Aorta (tissue), 5 donors: Measurements from ENCODE around the gene DHCR7. TPM values are rescaled to one million over a fixed set of nuclear protein-coding genes. Genes with fewer than 3 reads are reported as not detected.

Source experiments
- ATAC-seq: fragments of 200-7000 bp; cut with Tn5 transposase; one replicate; pipeline ENCODE4 v1.9.1; 2022; ENCODE audit warnings: moderate library complexity; ENCODE audit not compliant: low FRiP score
- DNase-seq, 2 donors: peaks; one replicate each; pipeline ENCODE4 v3.0.0-alpha.2; 2020
- H3K27ac ChIP-seq, 2 donors: one replicate each; pipeline ENCODE4 v1.5.1; 2013; ENCODE audit warnings: low read length in 2 of 2, mild to moderate bottlenecking in 2 of 2, moderate library complexity in 2 of 2, control low read depth in 1 of 2, inconsistent platforms in 1 of 2, low read depth in 1 of 2
- H3K27me3 ChIP-seq, 2 donors: one replicate each; pipeline ENCODE4 v1.6.1; 2013; ENCODE audit warnings: control low read depth in 1 of 2, low read length in 1 of 2, mild to moderate bottlenecking in 1 of 2, moderate library complexity in 1 of 2; ENCODE audit not compliant: insufficient read depth in 2 of 2, control insufficient read depth in 1 of 2
- H3K36me3 ChIP-seq, 2 donors: one replicate each; pipeline ENCODE4 v1.6.1; 2013; ENCODE audit warnings: control low read depth in 1 of 2, low read length in 1 of 2, mild to moderate bottlenecking in 1 of 2; ENCODE audit not compliant: insufficient read depth in 2 of 2, control insufficient read depth in 1 of 2
- H3K4me1 ChIP-seq, 2 donors: one replicate each; pipeline ENCODE4 v1.6.1; 2013; ENCODE audit warnings: low read length in 2 of 2, control low read depth in 1 of 2, mild to moderate bottlenecking in 1 of 2, moderate library complexity in 1 of 2; ENCODE audit not compliant: insufficient read depth in 2 of 2, control insufficient read depth in 1 of 2
- H3K4me3 ChIP-seq, 2 donors: one replicate each; pipeline ENCODE4 v1.5.1; 2013; ENCODE audit warnings: low read length in 2 of 2, control low read depth in 1 of 2, mild to moderate bottlenecking in 1 of 2
- H3K9me3 ChIP-seq: one replicate; pipeline ENCODE4 v1.6.1; 2013; ENCODE audit warnings: mild to moderate bottlenecking, low read length; ENCODE audit not compliant: control insufficient read depth
- WGBS, 2 donors: extraction: QIAGEN DNeasy Blood & Tissue Kit; methylation state at CpG; one replicate each; pipeline ENCODE4 v1.1.7; 2013; 5-methylcytosine and 5-hydroxymethylcytosine counted together
- intact Hi-C, 2 donors: fragments of 100-400 bp; cut with DNase I; formaldehyde crosslinking; loops; one replicate each; pipeline versions ENCODE4 v1.14.2 to v1.15.0; 2022
- long read RNA-seq, 2 donors: library from polyadenylated mRNA; unstranded; transcript quantifications; one replicate each; pipeline ENCODE4 v2.0.0, GENCODE V29; 2020 to 2021
- polyA plus RNA-seq, 2 donors: library from polyadenylated mRNA; stranded (reverse); fragments of 200-250 nt; gene quantifications; one replicate each; pipeline ENCODE4 v1.2.3, GENCODE V29; 2013
- total RNA-seq, 2 donors: library from RNA; stranded (reverse); fragmentation: NEBNext Ultra II Directional; extraction: Animal tissue kit (Norgen Biotek cat#: 25700); gene quantifications; one replicate each; pipeline ENCODE4 v1.2.1, GENCODE V29; 2021
- donor health status: healthy with polysubstance abuse.
- donor health status: Bipolar disorder and iron deficiency.
- donor health status: DM: no; HTN: no; CAD: no.
- donor health status: DM: no; HTN: no; CAD: no.
- donor health status: DM: yes; HTN: yes; CAD: no.

DHCR7 gene
- total RNA-seq (10 to 100 TPM; 22.0 to 27.8 TPM), polyA plus RNA-seq (1 to 10 TPM; 4.2 to 4.3 TPM)
- long read RNA-seq, donor 1, transcript DHCR7-201 (9 exons, 2,666 nt): major isoform, 74 of 107 reads
- long read RNA-seq, donor 1, partial matches to known transcripts: 25 of 107 reads
- long read RNA-seq, donor 1, other reads (novel, unspliced or antisense): 6 of 107 reads
- long read RNA-seq, donor 2, transcript DHCR7-201 (9 exons, 2,666 nt): major isoform, 7 of 13 reads
- long read RNA-seq, donor 2, partial matches to known transcripts: 2 of 13 reads
- long read RNA-seq, donor 2, other reads (novel, unspliced or antisense): 4 of 13 reads

GRCh38 chr11:71448257-71449171 is at the start of gene DHCR7:
DHCR7 (minus strand) TSS chr11:71448393; CDS start chr11:71444952, 3,441 bp downstream.
- no peaks in the 10 kb centered on the region for H3K9me3 ChIP-seq
- ATAC-seq: peak; percentile 93
- H3K36me3 ChIP-seq: peaks cover 0 to 1% of the 10 kb centered on the region in 2 donors
- WGBS, 2 donors: 0% methylated on average over 75 to 78 of the region's 78 CpGs
- H3K27me3 ChIP-seq: no peaks in the 10 kb centered on the region
- peak within 1 kb of the TSS; percentile 51 to 77 for H3K4me3 ChIP-seq
- peak; percentile 97 to 99 for DNase-seq
- intact Hi-C loops: no loop called here
- no peaks in the 10 kb centered on the region for H3K4me1 ChIP-seq
- peak within 1 kb of the TSS in 1 of 2 donors; percentile 44 for H3K27ac ChIP-seq

DNA sequence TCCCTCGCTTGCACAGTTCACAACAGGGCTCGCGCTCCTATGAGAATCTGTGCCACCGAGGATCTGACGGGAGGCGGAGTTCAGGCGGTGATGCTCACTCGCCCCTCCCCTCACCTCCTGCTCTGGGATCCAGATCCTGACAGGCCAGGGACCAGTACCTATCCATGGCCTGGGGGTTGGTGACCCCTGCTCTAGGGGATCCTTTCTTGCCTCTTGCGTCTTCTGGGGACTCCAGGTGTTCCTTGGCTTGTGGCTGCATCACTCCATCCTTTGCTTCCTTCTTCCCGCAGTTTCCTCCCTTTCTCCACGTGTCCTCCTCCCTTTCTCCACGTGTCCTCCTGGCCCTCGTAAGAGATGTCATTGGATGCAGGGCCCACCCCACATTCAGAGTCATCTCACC is 48.2 kb upstream of the DHCR7 start:
- no peak for ATAC-seq
- DNase-seq: peak in 1 of 2 donors; percentile 34

DNA sequence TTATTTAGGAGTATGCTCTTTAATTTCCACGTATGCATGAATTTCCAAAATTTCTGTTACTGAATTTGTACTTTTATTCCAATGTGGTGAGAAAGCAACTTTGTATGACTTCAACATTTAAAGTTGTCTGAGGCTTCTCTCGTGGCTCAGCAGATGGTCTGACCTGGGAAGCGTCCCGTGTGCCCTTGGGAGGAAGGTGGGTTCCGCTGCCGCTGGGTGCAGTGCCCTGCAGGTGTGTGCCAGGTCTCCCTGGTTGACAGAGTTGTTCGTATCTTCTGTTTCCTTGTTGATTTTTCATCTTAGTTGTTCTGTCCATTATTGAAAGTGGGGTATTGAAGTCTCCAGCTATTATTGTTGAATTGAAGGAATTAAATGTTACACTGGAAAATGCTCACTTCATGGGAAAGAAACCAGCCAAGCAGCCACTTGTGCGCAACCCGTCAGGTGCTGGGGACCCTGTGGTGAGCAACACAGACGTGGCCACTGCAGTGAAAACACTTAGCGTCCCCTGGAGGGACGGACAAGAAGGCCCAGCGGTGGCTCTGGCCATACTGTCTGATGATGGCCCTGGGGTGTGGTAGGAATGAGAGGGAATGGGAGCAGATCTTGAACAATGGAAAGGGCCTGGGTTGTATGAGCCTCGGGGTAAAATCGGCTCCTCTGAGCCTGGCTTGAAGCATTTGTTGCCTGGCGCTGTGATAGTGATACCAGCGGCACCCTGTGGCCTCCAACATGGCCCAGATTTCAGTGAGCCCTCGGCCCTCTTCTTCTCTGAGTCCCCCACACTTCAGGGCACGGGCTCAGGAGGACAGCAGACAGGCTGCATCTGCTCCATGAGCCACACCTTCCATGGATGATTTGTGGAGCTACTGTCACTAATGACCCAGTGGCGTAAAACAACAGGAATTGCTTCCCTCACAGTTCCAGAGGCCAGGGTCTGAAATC is 47.4 kb upstream of the DHCR7 start:
- DNase-seq (peak in 1 of 2 donors; percentile 61), ATAC-seq (no peak)
- Histone ChIP-seq H3K27me3 (no peaks in the 10 kb centered on the region), H3K27ac (no peak overlapping the region), H3K36me3 (peaks cover 2 to 17% of the 10 kb centered on the region in 2 donors), H3K4me3 (no peak overlapping the region), H3K9me3 (no peaks in the 10 kb centered on the region), H3K4me1 (no peaks in the 10 kb centered on the region)
- 93 to 95% methylated on average over 20 of the region's 20 CpGs for WGBS, 2 donors
- intact Hi-C loops: no loop called here

More for the DNA sequence above, 48.2 kb upstream of the DHCR7 start:
- H3K4me1 ChIP-seq: no peaks in the 10 kb centered on the region
- H3K27ac ChIP-seq: no peak overlapping the region
- WGBS, 2 donors: 98% methylated on average over 13 of the region's 13 CpGs
- peaks cover 2 to 15% of the 10 kb centered on the region in 2 donors for H3K36me3 ChIP-seq
- intact Hi-C loops: no loop called here
- H3K9me3 ChIP-seq: no peaks in the 10 kb centered on the region
- H3K27me3 ChIP-seq: no peaks in the 10 kb centered on the region
- no peak overlapping the region for H3K4me3 ChIP-seq

GRCh38 chr11:71491940-71492339 is 43.7 kb upstream of the DHCR7 start:
- Histone ChIP-seq H3K27me3 (no peaks in the 10 kb centered on the region), H3K4me3 (no peak overlapping the region), H3K36me3 (peaks cover 0 to 11% of the 10 kb centered on the region in 2 donors), H3K27ac (no peak overlapping the region), H3K9me3 (no peaks in the 10 kb centered on the region), H3K4me1 (no peaks in the 10 kb centered on the region)
- 88 to 91% methylated on average over 9 of the region's 9 CpGs for WGBS, 2 donors
- DNase-seq (no peak), ATAC-seq (peak; percentile 40)
- intact Hi-C loops: no loop called here

DNA sequence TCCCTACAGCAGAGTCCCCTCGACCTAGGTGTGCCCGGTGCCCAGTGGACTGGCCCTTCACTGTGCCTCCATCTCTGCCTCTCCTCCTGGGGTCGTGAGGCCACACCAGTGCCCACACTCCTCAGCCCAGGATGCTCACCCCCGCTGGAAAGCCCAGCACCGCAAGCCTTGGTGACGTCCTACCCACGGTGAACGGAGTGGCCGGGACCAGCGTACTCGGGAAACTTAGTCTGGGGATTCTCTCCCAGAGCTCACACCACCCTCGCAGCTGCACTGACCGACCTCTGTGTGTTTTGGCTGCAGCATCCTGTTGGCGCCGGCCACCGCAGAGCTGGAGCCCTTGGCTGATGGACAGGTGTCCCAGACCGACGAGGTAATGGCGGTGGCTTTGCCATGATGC is 43.3 kb upstream of the DHCR7 start:
- Histone ChIP-seq H3K4me1 (no peaks in the 10 kb centered on the region), H3K27me3 (no peaks in the 10 kb centered on the region), H3K4me3 (no peak overlapping the region), H3K36me3 (peaks cover 0 to 11% of the 10 kb centered on the region in 2 donors), H3K27ac (no peak overlapping the region), H3K9me3 (no peaks in the 10 kb centered on the region)
- intact Hi-C loops: no loop called here
- ATAC-seq: peak; percentile 44
- 86 to 87% methylated on average over 19 of the region's 19 CpGs for WGBS, 2 donors
- peak; percentile 45 to 55 for DNase-seq

- Histone ChIP-seq H3K27me3 (no peaks in the 10 kb centered on the region), H3K9me3 (no peaks in the 10 kb centered on the region), H3K4me3 (no peak overlapping the region), H3K27ac (no peak overlapping the region), H3K36me3 (peaks cover 0 to 13% of the 10 kb centered on the region in 2 donors), H3K4me1 (no peaks in the 10 kb centered on the region)
- ATAC-seq (no peak), DNase-seq (peak; percentile 36 to 64)
- 92 to 94% methylated on average over 26 to 28 of the region's 28 CpGs for WGBS, 2 donors
- intact Hi-C loops: no loop called here
Measured at GRCh38 chr11:71490731-71491390, 42.7 kb upstream of the DHCR7 start.

- Histone ChIP-seq H3K27me3 (no peaks in the 10 kb centered on the region), H3K36me3 (peaks cover 0 to 16% of the 10 kb centered on the region in 2 donors), H3K9me3 (no peaks in the 10 kb centered on the region), H3K4me1 (no peaks in the 10 kb centered on the region), H3K4me3 (no peak overlapping the region), H3K27ac (no peak overlapping the region)
- DNase-seq: peak; percentile 32 to 69
- no peak for ATAC-seq
- 91 to 93% methylated on average over 21 to 23 of the region's 23 CpGs for WGBS, 2 donors
- intact Hi-C loops: no loop called here
Measured at GRCh38 chr11:71490044-71490730, 42.0 kb upstream of the DHCR7 start.
